Upper lobe of left lung (tissue), 6 donors: ENCODE data around the gene ASTN1. TPM values are rescaled to one million over a fixed set of nuclear protein-coding genes. Genes with fewer than 3 reads are reported as not detected.

Experiments
- ATAC-seq, 2 donors: fragments of 200-7000 bp; cut with Tn5 transposase; one replicate each; pipeline ENCODE4 v1.9.1; 2022; ENCODE audit warnings: mild to moderate bottlenecking in 2 of 2, moderate library complexity in 2 of 2; ENCODE audit not compliant: low FRiP score in 2 of 2
- DNase-seq, 2 donors: peaks; one replicate each; pipeline ENCODE4 v3.0.0-alpha.2; 2019 to 2020
- H3K27ac ChIP-seq, 4 donors: fragments of 200-600 bp; sonication (generic); one replicate each; pipeline ENCODE4 v1.5.1; 2016 to 2019
- H3K27me3 ChIP-seq, 4 donors: fragments of 200-600 bp; sonication (generic); one replicate each; pipeline ENCODE4 v1.5.1; 2017 to 2019
- H3K36me3 ChIP-seq, 4 donors: fragments of 200-600 bp; sonication (generic); one replicate each; pipeline ENCODE4 v1.5.1; 2016 to 2019
- H3K4me1 ChIP-seq, 4 donors: fragments of 200-600 bp; sonication (generic); one replicate each; pipeline ENCODE4 v1.5.1; 2018 to 2019
- H3K4me3 ChIP-seq, 4 donors: fragments of 200-600 bp; sonication (generic); one replicate each; pipeline ENCODE4 v1.5.1; 2017 to 2019; ENCODE audit warnings: mild to moderate bottlenecking in 2 of 4, moderate library complexity in 1 of 4
- H3K9me3 ChIP-seq, 4 donors: fragments of 200-600 bp; sonication (generic); one replicate each; pipeline ENCODE4 v1.5.1; 2018 to 2019
- CTCF ChIP-seq, 6 experiments: fragments of 450-650 bp in 4 of 6; fragments of 200-600 bp in 2 of 6; sonication (generic) in 2 of 6; IDR thresholded peaks; one replicate each; pipeline ENCODE4 v1.5.1; 2016 to 2019; ENCODE audit warnings: antibody characterized with exemption in 6 of 6
- EP300 ChIP-seq, 4 donors: sonication (generic); formaldehyde crosslinking; IDR thresholded peaks; one replicate each; pipeline ENCODE4 v1.5.1; 2017; ENCODE audit warnings: antibody characterized with exemption in 4 of 4, control low read depth in 2 of 4
- POLR2A ChIP-seq, 4 donors: fragments of 450-650 bp; IDR thresholded peaks; one replicate each; pipeline ENCODE4 v1.5.1; 2016 to 2017; ENCODE audit warnings: antibody characterized with exemption in 4 of 4, mild to moderate bottlenecking in 2 of 4
- POLR2AphosphoS5 ChIP-seq, 2 donors: sonication (generic); formaldehyde crosslinking; IDR thresholded peaks; one replicate each; pipeline ENCODE4 v1.5.1; 2017; ENCODE audit warnings: antibody characterized with exemption in 2 of 2
- WGBS, 2 donors: methylation state at CpG; one replicate each; pipeline ENCODE4 v1.1.5; 2017 to 2018; 5-methylcytosine and 5-hydroxymethylcytosine counted together
- total RNA-seq, 6 donors: library from RNA; depleted of rRNA in 4 of 6; stranded (reverse); fragments of >200 nt in 4 of 6; gene quantifications; one replicate each; pipeline versions ENCODE4 v1.1.0 to v1.2.1, GENCODE V29; 2016 to 2021
- donor health status: DM: no; HTN: no; CAD: no; lungs with moderate emphysema.
- donor health status: DM: no; HTN: yes; CAD: no; lungs with severe emphysema.

ASTN1 gene
- total RNA-seq, 6 donors from 2014 or later, result 0.15 to 1.0 (median 0.32) TPM; not detected in 2

- Histone ChIP-seq H3K4me3 (no peak overlapping the region), H3K36me3 (no peaks in the 10 kb centered on the region), H3K27ac (no peak overlapping the region), H3K4me1 (no peaks in the 10 kb centered on the region), H3K9me3 (no peaks in the 10 kb centered on the region), H3K27me3 (no peaks in the 10 kb centered on the region)
- DNase-seq (no peak), ATAC-seq (no peak)
- 71 to 72% methylated on average over 4 of the region's 4 CpGs for WGBS, 2 donors
- TF ChIP-seq EP300 (IDR thresholded peaks at IDR 0.05) (no peak), POLR2A (IDR thresholded peaks at IDR 0.05) (no peak), CTCF (IDR thresholded peaks at IDR 0.05) (no peak), POLR2AphosphoS5 (IDR thresholded peaks at IDR 0.05) (no peak)
These were observed 306.9 kb downstream of the ASTN1 start for GRCh38 chr1:176857632-176858031.

- Histone ChIP-seq H3K4me1 (no peaks in the 10 kb centered on the region), H3K27ac (no peak overlapping the region), H3K4me3 (no peak overlapping the region), H3K9me3 (no peaks in the 10 kb centered on the region), H3K27me3 (no peaks in the 10 kb centered on the region), H3K36me3 (no peaks in the 10 kb centered on the region)
- ATAC-seq (no peak), DNase-seq (no peak)
- TF ChIP-seq CTCF (IDR thresholded peaks at IDR 0.05) (no peak), POLR2AphosphoS5 (IDR thresholded peaks at IDR 0.05) (no peak), POLR2A (IDR thresholded peaks at IDR 0.05) (no peak), EP300 (IDR thresholded peaks at IDR 0.05) (no peak)
- WGBS, 2 donors, result 71 to 80% methylated on average over 7 of the region's 7 CpGs
These were observed 309.5 kb downstream of the ASTN1 start for GRCh38 chr1:176854758-176855745.

- no peak for DNase-seq
These were observed 310.4 kb downstream of the ASTN1 start for GRCh38 chr1:176854121-176854520.

GRCh38 chr1:176853503-176853902, 311.0 kb downstream of the ASTN1 start:
- no peaks in the 10 kb centered on the region for H3K36me3 ChIP-seq
- no peak overlapping the region for H3K27ac ChIP-seq
- ATAC-seq (no peak), DNase-seq (no peak)
- no peaks in the 10 kb centered on the region for H3K9me3 ChIP-seq
- H3K4me3 ChIP-seq, result no peak overlapping the region
- no peaks in the 10 kb centered on the region for H3K4me1 ChIP-seq
- TF ChIP-seq POLR2A (IDR thresholded peaks at IDR 0.05) (no peak), EP300 (IDR thresholded peaks at IDR 0.05) (no peak), POLR2AphosphoS5 (IDR thresholded peaks at IDR 0.05) (no peak), CTCF (IDR thresholded peaks at IDR 0.05) (no peak)
- WGBS, 2 donors, result 68 to 71% methylated on average over 3 of the region's 3 CpGs
- no peaks in the 10 kb centered on the region for H3K27me3 ChIP-seq

More at GRCh38 chr1:176854121-176854520, 310.4 kb downstream of the ASTN1 start:
- Histone ChIP-seq H3K36me3 (no peaks in the 10 kb centered on the region), H3K27me3 (no peaks in the 10 kb centered on the region), H3K4me3 (no peak overlapping the region), H3K4me1 (no peaks in the 10 kb centered on the region), H3K27ac (no peak overlapping the region), H3K9me3 (no peaks in the 10 kb centered on the region)
- ATAC-seq, result peak in 1 of 2 donors; percentile 14
- 66 to 70% methylated on average over 4 of the region's 4 CpGs for WGBS, 2 donors
- TF ChIP-seq POLR2A (IDR thresholded peaks at IDR 0.05), result no peak
- TF ChIP-seq EP300 (IDR thresholded peaks at IDR 0.05), result no peak
- TF ChIP-seq POLR2AphosphoS5 (IDR thresholded peaks at IDR 0.05), result no peak
- TF ChIP-seq CTCF (IDR thresholded peaks at IDR 0.05), result no peak
